ENCODE results near the gene INPP5A.

The INPP5A gene

DNA sequence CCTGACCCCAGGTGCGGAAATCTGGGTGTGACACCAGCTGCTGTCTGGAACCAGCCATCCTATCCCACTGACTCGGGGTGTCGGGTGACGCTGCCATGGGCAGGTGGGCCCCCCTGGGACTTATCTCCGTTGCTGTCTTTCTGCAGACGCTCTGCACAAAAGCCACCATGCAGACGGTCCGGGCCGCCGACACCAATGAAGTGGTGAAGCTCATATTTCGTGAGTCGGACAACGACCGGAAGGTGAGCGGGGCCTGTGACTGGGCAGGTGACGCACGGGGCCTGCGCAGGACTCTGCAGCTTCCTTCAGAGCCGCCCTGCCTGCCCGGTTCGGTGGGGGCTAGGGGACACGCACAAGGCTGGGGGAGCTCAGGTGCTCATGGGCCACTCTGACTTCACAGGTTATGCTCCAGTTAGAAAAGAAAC lies 211.8 kb downstream of the INPP5A start:
- TF ChIP-seq EP300 (IDR thresholded peaks at IDR 0.05; ENCODE audit: borderline replicate concordance) (no peak), TAF1 (IDR thresholded peaks at IDR 0.05; ENCODE audit: low read depth) (no peak), TCF12 (IDR thresholded peaks at IDR 0.05; ENCODE audit: low read depth) (no peak), ZBTB7A (IDR thresholded peaks at IDR 0.05; ENCODE audit: low read depth) (no peak), CREB1 (IDR thresholded peaks at IDR 0.05; ENCODE audit: low read depth) (no peak), TEAD4 (IDR thresholded peaks at IDR 0.05) (no peak), NFIC (IDR thresholded peaks at IDR 0.05) (no peak), EGR1 (IDR thresholded peaks at IDR 0.05) (no peak), RAD21 (IDR thresholded peaks at IDR 0.05; ENCODE audit: low read depth) (no peak), YY1 (IDR thresholded peaks at IDR 0.05; ENCODE audit: low read depth) (no peak), CEBPB (IDR thresholded peaks at IDR 0.05) (no peak), FOXM1 (IDR thresholded peaks at IDR 0.05; ENCODE audit: borderline replicate concordance, low read depth) (no peak)
- TF ChIP-seq, protein P1, sequence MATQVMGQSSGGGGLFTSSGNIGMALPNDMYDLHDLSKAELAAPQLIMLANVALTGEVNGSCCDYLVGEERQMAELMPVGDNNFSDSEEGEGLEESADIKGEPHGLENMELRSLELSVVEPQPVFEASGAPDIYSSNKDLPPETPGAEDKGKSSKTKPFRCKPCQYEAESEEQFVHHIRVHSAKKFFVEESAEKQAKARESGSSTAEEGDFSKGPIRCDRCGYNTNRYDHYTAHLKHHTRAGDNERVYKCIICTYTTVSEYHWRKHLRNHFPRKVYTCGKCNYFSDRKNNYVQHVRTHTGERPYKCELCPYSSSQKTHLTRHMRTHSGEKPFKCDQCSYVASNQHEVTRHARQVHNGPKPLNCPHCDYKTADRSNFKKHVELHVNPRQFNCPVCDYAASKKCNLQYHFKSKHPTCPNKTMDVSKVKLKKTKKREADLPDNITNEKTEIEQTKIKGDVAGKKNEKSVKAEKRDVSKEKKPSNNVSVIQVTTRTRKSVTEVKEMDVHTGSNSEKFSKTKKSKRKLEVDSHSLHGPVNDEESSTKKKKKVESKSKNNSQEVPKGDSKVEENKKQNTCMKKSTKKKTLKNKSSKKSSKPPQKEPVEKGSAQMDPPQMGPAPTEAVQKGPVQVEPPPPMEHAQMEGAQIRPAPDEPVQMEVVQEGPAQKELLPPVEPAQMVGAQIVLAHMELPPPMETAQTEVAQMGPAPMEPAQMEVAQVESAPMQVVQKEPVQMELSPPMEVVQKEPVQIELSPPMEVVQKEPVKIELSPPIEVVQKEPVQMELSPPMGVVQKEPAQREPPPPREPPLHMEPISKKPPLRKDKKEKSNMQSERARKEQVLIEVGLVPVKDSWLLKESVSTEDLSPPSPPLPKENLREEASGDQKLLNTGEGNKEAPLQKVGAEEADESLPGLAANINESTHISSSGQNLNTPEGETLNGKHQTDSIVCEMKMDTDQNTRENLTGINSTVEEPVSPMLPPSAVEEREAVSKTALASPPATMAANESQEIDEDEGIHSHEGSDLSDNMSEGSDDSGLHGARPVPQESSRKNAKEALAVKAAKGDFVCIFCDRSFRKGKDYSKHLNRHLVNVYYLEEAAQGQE (IDR thresholded peaks at IDR 0.05; ENCODE audit: low read depth), result no peak
- TF ChIP-seq, protein P2, sequence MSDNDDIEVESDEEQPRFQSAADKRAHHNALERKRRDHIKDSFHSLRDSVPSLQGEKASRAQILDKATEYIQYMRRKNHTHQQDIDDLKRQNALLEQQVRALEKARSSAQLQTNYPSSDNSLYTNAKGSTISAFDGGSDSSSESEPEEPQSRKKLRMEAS (IDR thresholded peaks at IDR 0.05), result no peak
- TF ChIP-seq, protein P3, sequence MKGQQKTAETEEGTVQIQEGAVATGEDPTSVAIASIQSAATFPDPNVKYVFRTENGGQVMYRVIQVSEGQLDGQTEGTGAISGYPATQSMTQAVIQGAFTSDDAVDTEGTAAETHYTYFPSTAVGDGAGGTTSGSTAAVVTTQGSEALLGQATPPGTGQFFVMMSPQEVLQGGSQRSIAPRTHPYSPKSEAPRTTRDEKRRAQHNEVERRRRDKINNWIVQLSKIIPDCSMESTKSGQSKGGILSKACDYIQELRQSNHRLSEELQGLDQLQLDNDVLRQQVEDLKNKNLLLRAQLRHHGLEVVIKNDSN (IDR thresholded peaks at IDR 0.05), result no peak

DNA sequence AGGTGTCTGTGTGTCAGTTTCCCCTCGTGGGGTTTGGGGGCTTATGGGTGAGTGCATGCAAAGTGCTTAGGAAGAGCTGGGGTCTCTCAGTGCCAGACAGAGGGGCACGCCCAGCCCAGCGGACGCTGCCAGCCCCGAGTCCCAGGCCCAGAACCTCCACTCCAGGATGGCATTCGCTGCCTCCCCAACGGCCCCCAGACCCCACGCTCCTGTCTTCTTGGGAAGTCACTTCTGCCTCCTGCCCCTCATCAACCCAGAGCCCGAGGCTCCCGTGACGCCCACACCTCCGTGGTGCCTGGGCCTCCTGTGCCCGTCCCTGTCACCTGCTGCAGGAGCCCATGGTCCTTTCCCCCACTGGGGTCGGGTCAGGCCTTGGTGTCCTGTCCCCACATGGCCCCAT lies 213.3 kb downstream of the INPP5A start:
- TF ChIP-seq TEAD4 (IDR thresholded peaks at IDR 0.05) (no peak), EGR1 (IDR thresholded peaks at IDR 0.05) (no peak), TCF12 (IDR thresholded peaks at IDR 0.05; ENCODE audit: low read depth) (no peak), EP300 (IDR thresholded peaks at IDR 0.05; ENCODE audit: borderline replicate concordance) (no peak), ZBTB7A (IDR thresholded peaks at IDR 0.05; ENCODE audit: low read depth) (no peak), RAD21 (IDR thresholded peaks at IDR 0.05; ENCODE audit: low read depth) (no peak), NFIC (IDR thresholded peaks at IDR 0.05) (no peak)
- TF ChIP-seq, protein P1 (IDR thresholded peaks at IDR 0.05; ENCODE audit: low read depth), result no peak

DNA sequence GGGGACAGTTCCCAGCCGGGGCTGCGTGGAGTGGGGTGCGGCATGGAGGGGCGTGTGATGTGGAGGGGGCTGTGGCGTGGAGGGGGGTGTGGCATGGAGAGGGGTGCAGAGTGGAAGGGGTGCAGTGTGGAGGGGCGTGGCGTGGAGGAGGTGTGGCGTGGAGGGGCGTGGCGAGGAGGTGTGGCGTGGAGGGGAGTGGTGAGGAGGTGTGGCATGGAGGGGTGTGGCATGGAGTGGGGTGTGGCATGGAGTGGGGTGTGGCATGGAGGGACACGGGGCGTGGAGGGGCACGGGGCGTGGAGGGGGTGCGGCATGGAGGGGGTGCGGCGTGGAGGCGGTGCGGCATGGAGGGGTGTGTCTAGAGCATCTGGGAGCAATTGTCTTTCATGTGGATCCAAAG lies 214.8 kb downstream of the INPP5A start:
- TF ChIP-seq CREB1 (IDR thresholded peaks at IDR 0.05; ENCODE audit: low read depth) (no peak), YY1 (IDR thresholded peaks at IDR 0.05; ENCODE audit: low read depth) (no peak), CEBPB (IDR thresholded peaks at IDR 0.05) (no peak), TEAD4 (IDR thresholded peaks at IDR 0.05) (no peak), TCF12 (IDR thresholded peaks at IDR 0.05; ENCODE audit: low read depth) (no peak), ZBTB7A (IDR thresholded peaks at IDR 0.05; ENCODE audit: low read depth) (no peak), FOXM1 (IDR thresholded peaks at IDR 0.05; ENCODE audit: borderline replicate concordance, low read depth) (no peak), EP300 (IDR thresholded peaks at IDR 0.05; ENCODE audit: borderline replicate concordance) (no peak), RAD21 (IDR thresholded peaks at IDR 0.05; ENCODE audit: low read depth) (no peak), NFIC (IDR thresholded peaks at IDR 0.05) (no peak), EGR1 (IDR thresholded peaks at IDR 0.05) (no peak), TAF1 (IDR thresholded peaks at IDR 0.05; ENCODE audit: low read depth) (no peak)
- TF ChIP-seq, protein P1 (IDR thresholded peaks at IDR 0.05; ENCODE audit: low read depth), result no peak
- TF ChIP-seq, protein P2 (IDR thresholded peaks at IDR 0.05), result no peak
- TF ChIP-seq, protein P3 (IDR thresholded peaks at IDR 0.05), result no peak

DNA sequence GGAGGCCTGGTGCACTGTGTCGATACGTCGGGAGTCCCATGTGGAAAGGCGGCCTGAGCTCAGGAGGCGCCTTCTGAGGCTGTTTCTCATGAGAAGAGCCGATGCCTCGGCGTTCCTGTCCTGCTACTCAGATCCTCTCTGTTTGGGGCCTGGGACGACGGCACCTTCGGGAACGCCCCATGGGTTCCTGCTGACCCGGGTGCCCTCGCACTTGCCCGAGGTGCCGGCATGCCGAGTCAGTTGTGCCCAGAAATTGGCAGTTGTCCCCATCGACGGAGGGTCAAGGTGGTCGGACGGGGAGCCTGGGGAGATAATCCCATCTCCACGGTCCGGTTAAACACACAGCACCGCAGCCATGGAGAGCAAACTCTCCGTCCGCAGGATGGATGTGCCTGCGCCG lies 215.4 kb downstream of the INPP5A start:
- no peak for TF ChIP-seq ZBTB7A (IDR thresholded peaks at IDR 0.05; ENCODE audit: low read depth)
- no peak for TF ChIP-seq YY1 (IDR thresholded peaks at IDR 0.05; ENCODE audit: low read depth)
- TF ChIP-seq, protein P1 (IDR thresholded peaks at IDR 0.05; ENCODE audit: low read depth), result no peak
- no peak for TF ChIP-seq NFIC (IDR thresholded peaks at IDR 0.05)
- no peak for TF ChIP-seq TEAD4 (IDR thresholded peaks at IDR 0.05)
- no peak for TF ChIP-seq FOXM1 (IDR thresholded peaks at IDR 0.05; ENCODE audit: borderline replicate concordance, low read depth)
- no peak for TF ChIP-seq RAD21 (IDR thresholded peaks at IDR 0.05; ENCODE audit: low read depth)
- TF ChIP-seq TCF12 (IDR thresholded peaks at IDR 0.05; ENCODE audit: low read depth), result no peak
- TF ChIP-seq, protein P3 (IDR thresholded peaks at IDR 0.05), result no peak
- no peak for TF ChIP-seq TAF1 (IDR thresholded peaks at IDR 0.05; ENCODE audit: low read depth)
- TF ChIP-seq CREB1 (IDR thresholded peaks at IDR 0.05; ENCODE audit: low read depth), result no peak
- TF ChIP-seq EP300 (IDR thresholded peaks at IDR 0.05; ENCODE audit: borderline replicate concordance), result no peak
- TF ChIP-seq EGR1 (IDR thresholded peaks at IDR 0.05), result no peak
- TF ChIP-seq, protein P2 (IDR thresholded peaks at IDR 0.05), result no peak
- no peak for TF ChIP-seq CEBPB (IDR thresholded peaks at IDR 0.05)
